Measurements from ENCODE around the gene GMPR. TPM values are rescaled to one million over a fixed set of nuclear protein-coding genes. Genes with fewer than 3 reads are reported as not detected.

GMPR gene
- total and polyA plus RNA-seq, 12 donors: 17.0 to 49.1 (median 26.3) TPM

DNA sequence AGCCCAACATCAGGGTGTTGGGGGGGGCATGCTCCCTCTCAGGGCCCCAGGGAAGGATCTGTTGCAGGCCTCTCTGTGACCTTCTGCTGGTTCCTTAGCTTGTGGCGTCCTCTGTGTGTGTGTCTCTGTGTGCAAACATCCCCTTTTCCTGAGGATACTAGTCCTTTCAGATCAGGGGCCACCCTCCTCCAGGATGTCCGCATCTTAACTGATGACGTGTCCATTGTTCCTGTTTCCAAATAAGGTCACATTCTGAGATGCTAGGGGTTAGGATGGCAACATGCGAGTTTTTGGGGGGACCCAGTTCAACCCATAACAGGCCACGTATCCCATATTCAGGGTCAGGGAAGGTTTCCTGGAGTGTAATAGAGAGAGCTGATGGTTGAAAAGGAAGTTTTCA lies 40.9 kb downstream of the GMPR start:
- H3K4me3 ChIP-seq: no peak overlapping the region
- H3K27me3 ChIP-seq: no peaks in the 10 kb centered on the region
- intact Hi-C loops (cut with DNase I): no loop called here
- H3K4me1 ChIP-seq (replicated peaks in 1 of 2): peaks cover 0 to 8% of the 10 kb centered on the region in 2 donors
- H3K9me3 ChIP-seq (replicated peaks in 1 of 3): no peaks in the 10 kb centered on the region
- H3K36me3 ChIP-seq (replicated peaks in 1 of 2): no peaks in the 10 kb centered on the region
- no peak overlapping the region for H3K27ac ChIP-seq
- no peak for DNase-seq
- WGBS, 4 donors: 84 to 100% (median 91%) methylated on average over 5 of the region's 5 CpGs
- no peak for TF ChIP-seq POLR2A (IDR thresholded peaks at IDR 0.05)
- TF ChIP-seq, protein P1, sequence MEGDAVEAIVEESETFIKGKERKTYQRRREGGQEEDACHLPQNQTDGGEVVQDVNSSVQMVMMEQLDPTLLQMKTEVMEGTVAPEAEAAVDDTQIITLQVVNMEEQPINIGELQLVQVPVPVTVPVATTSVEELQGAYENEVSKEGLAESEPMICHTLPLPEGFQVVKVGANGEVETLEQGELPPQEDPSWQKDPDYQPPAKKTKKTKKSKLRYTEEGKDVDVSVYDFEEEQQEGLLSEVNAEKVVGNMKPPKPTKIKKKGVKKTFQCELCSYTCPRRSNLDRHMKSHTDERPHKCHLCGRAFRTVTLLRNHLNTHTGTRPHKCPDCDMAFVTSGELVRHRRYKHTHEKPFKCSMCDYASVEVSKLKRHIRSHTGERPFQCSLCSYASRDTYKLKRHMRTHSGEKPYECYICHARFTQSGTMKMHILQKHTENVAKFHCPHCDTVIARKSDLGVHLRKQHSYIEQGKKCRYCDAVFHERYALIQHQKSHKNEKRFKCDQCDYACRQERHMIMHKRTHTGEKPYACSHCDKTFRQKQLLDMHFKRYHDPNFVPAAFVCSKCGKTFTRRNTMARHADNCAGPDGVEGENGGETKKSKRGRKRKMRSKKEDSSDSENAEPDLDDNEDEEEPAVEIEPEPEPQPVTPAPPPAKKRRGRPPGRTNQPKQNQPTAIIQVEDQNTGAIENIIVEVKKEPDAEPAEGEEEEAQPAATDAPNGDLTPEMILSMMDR (IDR thresholded peaks at IDR 0.05): no peak

DNA sequence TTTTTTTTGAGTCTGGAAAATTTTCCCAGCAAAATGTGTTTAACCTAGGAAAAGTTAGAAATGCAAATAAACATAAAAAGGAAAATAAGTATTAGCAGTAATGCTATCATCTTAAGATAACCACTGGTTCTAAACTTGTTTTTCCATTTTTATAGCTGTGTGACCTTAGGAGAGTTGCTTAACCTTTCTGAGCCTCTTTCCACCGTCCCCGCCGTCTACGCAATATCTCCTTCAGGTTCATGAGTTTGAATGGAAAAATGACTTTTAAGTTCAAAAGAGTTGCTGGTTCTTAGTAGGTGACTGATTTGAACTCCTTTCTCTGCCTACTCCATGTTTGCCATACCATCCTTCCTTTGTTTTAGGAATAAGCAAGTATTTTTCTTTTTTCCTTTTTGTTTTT lies 44.0 kb downstream of the GMPR start:
- intact Hi-C loops (cut with DNase I): no loop called here
- H3K27me3 ChIP-seq: no peaks in the 10 kb centered on the region
- H3K4me1 ChIP-seq (replicated peaks in 1 of 2): peaks cover 0 to 5% of the 10 kb centered on the region in 2 donors
- no peak overlapping the region for H3K4me3 ChIP-seq
- H3K9me3 ChIP-seq (replicated peaks in 1 of 3): no peaks in the 10 kb centered on the region
- no peak for TF ChIP-seq POLR2A (IDR thresholded peaks at IDR 0.05)
- TF ChIP-seq, protein P1 (IDR thresholded peaks at IDR 0.05): no peak
- DNase-seq: no peak
- no peaks in the 10 kb centered on the region for H3K36me3 ChIP-seq (replicated peaks in 1 of 2)
- WGBS, 4 donors: 91 to 94% (median 93%) methylated on average over 4 of the region's 4 CpGs
- H3K27ac ChIP-seq: no peak overlapping the region

DNA sequence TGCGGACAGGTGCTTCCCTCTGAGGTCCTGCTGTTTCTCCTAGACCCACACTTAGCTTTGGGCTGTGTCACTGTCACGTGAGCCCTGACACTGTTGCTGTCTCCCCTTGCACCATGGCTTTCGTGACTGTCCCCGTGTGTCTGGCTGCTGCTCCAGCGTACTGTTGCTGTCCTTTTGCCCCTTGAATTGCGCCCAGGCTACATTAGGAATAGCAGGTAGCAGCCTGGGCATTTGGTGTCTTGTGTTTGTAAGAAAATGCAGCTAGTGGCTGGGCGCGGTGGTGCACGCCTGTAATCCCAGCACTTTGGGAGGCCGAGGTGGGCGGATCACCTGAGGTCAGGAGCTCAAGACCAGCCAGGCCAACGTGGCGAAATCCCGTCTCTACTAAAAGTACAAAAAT lies 46.1 kb downstream of the GMPR start:
- Histone ChIP-seq H3K27me3 (no peaks in the 10 kb centered on the region), H3K4me1 (replicated peaks in 1 of 2) (no peaks in the 10 kb centered on the region), H3K9me3 (replicated peaks in 1 of 3) (no peaks in the 10 kb centered on the region), H3K27ac (no peak overlapping the region), H3K36me3 (replicated peaks in 1 of 2) (no peaks in the 10 kb centered on the region), H3K4me3 (no peak overlapping the region)
- no peak for DNase-seq
- intact Hi-C loops (cut with DNase I): no loop called here
- WGBS, 4 donors: 92 to 97% (median 95%) methylated on average over 7 to 14 of the region's 14 CpGs
- TF ChIP-seq, protein P1 (IDR thresholded peaks at IDR 0.05): no peak
- TF ChIP-seq POLR2A (IDR thresholded peaks at IDR 0.05): no peak

DNA sequence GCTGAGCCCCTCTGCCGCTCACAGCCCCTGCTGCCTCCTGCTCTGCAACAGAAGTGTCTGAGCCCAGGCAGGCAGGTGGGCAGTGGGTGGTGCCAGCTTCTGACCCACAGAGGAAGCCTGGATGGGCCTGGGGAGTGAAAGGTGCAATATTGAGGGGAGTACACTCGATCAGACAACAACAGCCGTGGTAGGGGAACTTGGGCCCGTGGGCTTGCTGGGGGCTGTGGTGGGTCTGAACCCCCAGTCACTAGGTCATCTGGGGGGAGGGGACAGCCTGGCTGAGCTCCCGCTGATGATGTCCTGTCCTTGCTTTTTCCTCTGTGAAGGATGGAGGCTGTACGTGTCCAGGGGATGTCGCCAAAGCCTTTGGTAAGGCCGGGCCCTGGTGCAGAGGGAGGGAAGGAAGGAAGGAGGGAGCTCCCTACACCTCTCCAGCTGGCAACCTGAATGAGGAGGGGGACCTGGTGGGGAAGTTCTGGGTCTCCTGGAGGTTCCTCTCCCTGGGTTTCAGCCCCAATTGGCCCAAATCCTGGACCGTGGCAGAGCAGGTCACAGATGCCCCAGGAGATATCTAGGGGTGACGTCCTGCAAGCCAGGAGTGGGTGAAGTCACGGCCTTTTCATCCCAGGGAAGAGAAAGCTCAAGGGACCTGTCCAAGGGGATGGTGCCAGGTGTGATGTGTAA lies 47.2 kb downstream of the GMPR start:
- DNase-seq: no peak
- intact Hi-C loops (cut with DNase I): no loop called here
- H3K9me3 ChIP-seq (replicated peaks in 1 of 3): no peaks in the 10 kb centered on the region

More for the DNA sequence above, 47.2 kb downstream of the GMPR start:
- Histone ChIP-seq H3K36me3 (replicated peaks in 1 of 2) (no peaks in the 10 kb centered on the region), H3K27ac (no peak overlapping the region), H3K4me1 (replicated peaks in 1 of 2) (no peaks in the 10 kb centered on the region), H3K27me3 (no peaks in the 10 kb centered on the region), H3K4me3 (no peak overlapping the region)
- WGBS, 4 donors: 86 to 91% (median 89%) methylated on average over 5 to 11 of the region's 11 CpGs
- no peak for TF ChIP-seq POLR2A (IDR thresholded peaks at IDR 0.05)
- TF ChIP-seq, protein P1 (IDR thresholded peaks at IDR 0.05): no peak

All from adrenal gland (tissue), 12 donors.